Large intestine (tissue), 12 donors: Measurements from ENCODE around the gene SMPD3. TPM values are rescaled to one million over a fixed set of nuclear protein-coding genes. Genes with fewer than 3 reads are reported as not detected.
"Not testable (repeated sequence)": the region's sequence is repeated elsewhere in the genome, so short reads cannot be mapped to it uniquely, and the experiment has no call there.

Experiments
- DNase-seq, 2 donors: peaks; one replicate each; pipeline versions ENCODE4 v3.0.0 to v3.0.0-alpha.2; 2013
- H3K27ac ChIP-seq: one replicate; pipeline ENCODE4 v1.5.1; 2013; ENCODE audit warnings: low read length
- H3K27me3 ChIP-seq: 2 replicates; pipeline ENCODE4 v1.6.1; 2013; ENCODE audit warnings: low read length; ENCODE audit not compliant: control insufficient read depth, insufficient read depth
- H3K36me3 ChIP-seq: 2 replicates; pipeline ENCODE4 v1.6.1; 2013; ENCODE audit warnings: low read length; ENCODE audit not compliant: control insufficient read depth, insufficient read depth
- H3K4me1 ChIP-seq: one replicate; pipeline ENCODE4 v1.6.1; 2013; ENCODE audit warnings: low read length; ENCODE audit not compliant: control insufficient read depth, insufficient read depth
- H3K4me3 ChIP-seq: one replicate; pipeline ENCODE4 v1.5.1; 2013; ENCODE audit warnings: low read length
- H3K9me3 ChIP-seq: one replicate; pipeline ENCODE4 v1.6.1; 2013; ENCODE audit warnings: mild to moderate bottlenecking, low read depth, low read length, moderate library complexity; ENCODE audit not compliant: control insufficient read depth
- WGBS: methylation state at CpG from one replicate; pipeline ENCODE4 v1.1.5; 2013; ENCODE audit warnings: low lambda C conversion rate; ENCODE audit not compliant: insufficient coverage; 5-methylcytosine and 5-hydroxymethylcytosine counted together
- long read RNA-seq, 11 donors: transcript quantifications; one replicate each; lab custom pipeline, GENCODE V29; 2026
- polyA plus RNA-seq: library from polyadenylated mRNA; unstranded; fragments of 120-200 nt; gene quantifications from one replicate; pipeline ENCODE4 v1.2.1, GENCODE V29; 2013

SMPD3 gene
- polyA plus RNA-seq, result 49.4 TPM
- long read RNA-seq, donor 1, full-length matches to known transcripts, result 2 of 2 reads
- long read RNA-seq, donor 1, partial matches to known transcripts, result 0 of 2 reads
- long read RNA-seq, donor 1, other reads (novel, unspliced or antisense), result 0 of 2 reads
- long read RNA-seq, donor 2, partial matches to known transcripts, result 14 of 14 reads
- long read RNA-seq, donor 2, other reads (novel, unspliced or antisense), result 0 of 14 reads
- long read RNA-seq, donor 3, result 0 reads
- long read RNA-seq, donor 4, result 0 reads
- long read RNA-seq, donor 5, full-length matches to known transcripts, result 2 of 8 reads
- long read RNA-seq, donor 5, partial matches to known transcripts, result 6 of 8 reads
- long read RNA-seq, donor 5, other reads (novel, unspliced or antisense), result 0 of 8 reads
- long read RNA-seq, donor 6, partial matches to known transcripts, result 14 of 14 reads
- long read RNA-seq, donor 6, other reads (novel, unspliced or antisense), result 0 of 14 reads
- long read RNA-seq, donor 7, result 0 reads
- long read RNA-seq, donor 8, full-length matches to known transcripts, result 2 of 13 reads
- long read RNA-seq, donor 8, partial matches to known transcripts, result 11 of 13 reads
- long read RNA-seq, donor 8, other reads (novel, unspliced or antisense), result 0 of 13 reads
- long read RNA-seq, donor 9, partial matches to known transcripts, result 7 of 7 reads
- long read RNA-seq, donor 9, other reads (novel, unspliced or antisense), result 0 of 7 reads
- long read RNA-seq, donor 10, full-length matches to known transcripts, result 2 of 18 reads
- long read RNA-seq, donor 10, partial matches to known transcripts, result 16 of 18 reads
- long read RNA-seq, donor 10, other reads (novel, unspliced or antisense), result 0 of 18 reads
- long read RNA-seq, donor 11, partial matches to known transcripts, result 7 of 8 reads
- long read RNA-seq, donor 11, other reads (novel, unspliced or antisense), result 0 of 8 reads

DNA sequence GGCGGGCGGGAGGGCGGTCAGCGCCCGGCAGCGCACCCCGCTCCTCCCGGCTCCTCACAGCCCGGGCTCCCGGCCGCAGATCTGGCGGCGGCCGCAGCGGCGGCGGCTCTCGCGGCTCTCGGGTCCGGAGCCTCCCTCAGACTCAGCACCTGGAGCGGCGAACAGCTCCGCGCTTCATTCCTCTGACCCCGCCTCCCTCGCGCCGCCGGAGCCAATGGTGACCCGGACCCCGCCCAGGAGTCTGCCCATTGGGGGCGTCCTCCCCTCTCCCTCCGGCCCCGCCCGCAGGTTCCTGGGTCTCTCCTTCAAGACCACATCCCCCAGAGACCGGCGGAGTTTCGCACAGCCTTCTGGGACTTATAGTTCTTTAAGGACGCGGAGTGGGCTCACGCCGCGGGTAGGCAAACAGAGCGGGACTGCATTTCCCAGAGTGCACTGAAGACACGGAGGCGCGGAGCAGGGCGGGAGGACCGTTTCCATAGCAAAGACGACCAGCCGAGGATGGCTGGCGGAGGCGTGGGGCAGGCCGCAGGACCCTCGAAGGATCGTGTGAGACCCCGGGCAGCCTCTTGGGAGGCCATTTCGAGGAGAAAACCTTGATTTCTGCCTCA lies at the start of gene SMPD3:
SMPD3 (minus strand) TSS at position 149 of the 611 bp plus-strand sequence. CDS start 76,327 bp downstream, outside the sequence.
- Histone ChIP-seq H3K4me1 (peaks cover 9% of the 10 kb centered on the region), H3K27me3 (peaks cover 14% of the 10 kb centered on the region), H3K36me3 (no peaks in the 10 kb centered on the region), H3K4me3 (peak within 1 kb of the TSS; percentile 41), H3K9me3 (peaks cover 3% of the 10 kb centered on the region), H3K27ac (no peak within 1 kb of the TSS)
- DNase-seq, result peak; percentile 98 to 99
- no CpG with 5 or more reads among the region's 59 CpGs for WGBS

DNA sequence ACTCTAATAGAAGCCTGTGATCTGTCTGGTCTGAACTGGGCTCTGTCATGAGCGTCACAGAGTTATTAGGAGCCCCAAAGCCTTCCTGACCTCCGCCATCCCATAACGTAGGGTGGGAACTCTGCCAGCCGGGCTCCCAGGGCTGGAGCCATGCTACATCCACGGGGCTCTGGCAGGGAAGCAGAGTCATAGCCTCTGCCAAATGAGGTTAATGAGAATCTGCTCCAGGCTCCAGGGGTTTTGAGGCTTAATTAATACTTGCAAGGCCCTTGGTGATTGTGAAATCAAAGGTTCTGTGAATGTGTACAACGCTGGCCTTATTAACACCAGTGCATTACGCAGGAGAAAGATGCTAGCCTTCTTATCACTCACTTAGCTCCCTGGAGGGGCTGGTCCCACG lies 48.4 kb upstream of the SMPD3 start:
- Histone ChIP-seq H3K4me1 (peaks cover 24% of the 10 kb centered on the region), H3K27me3 (no peaks in the 10 kb centered on the region), H3K27ac (no peak overlapping the region), H3K36me3 (no peaks in the 10 kb centered on the region), H3K4me3 (no peak overlapping the region), H3K9me3 (peaks cover 6% of the 10 kb centered on the region)
- no CpG with 5 or more reads among the region's 8 CpGs for WGBS
- DNase-seq, result no peak

DNA sequence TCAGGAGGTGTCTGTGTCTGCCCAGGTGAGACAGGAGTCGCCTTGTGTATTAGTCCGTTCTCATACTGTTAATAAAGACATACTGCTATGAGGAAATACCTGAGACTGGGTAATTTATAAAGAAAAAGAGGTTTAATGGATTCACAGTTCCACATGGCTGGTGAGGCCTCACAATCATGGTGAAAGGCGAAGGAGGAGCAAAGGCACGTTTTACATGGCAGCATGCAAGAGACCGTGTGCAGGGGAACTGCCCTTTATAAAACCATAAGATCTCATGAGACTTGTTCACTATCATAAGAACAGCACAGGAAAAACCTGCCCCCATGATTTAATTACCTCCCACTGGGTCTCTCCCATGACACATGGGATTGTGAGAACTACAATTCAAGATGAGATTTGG lies 46.0 kb upstream of the SMPD3 start:
- peaks cover 46% of the 10 kb centered on the region for H3K4me1 ChIP-seq
- DNase-seq, H3K27ac ChIP-seq, H3K9me3 ChIP-seq, H3K4me3 ChIP-seq, H3K27me3 ChIP-seq, H3K36me3 ChIP-seq: not testable (repeated sequence)
- WGBS, result 100% methylated on average over 2 of the region's 5 CpGs

DNA sequence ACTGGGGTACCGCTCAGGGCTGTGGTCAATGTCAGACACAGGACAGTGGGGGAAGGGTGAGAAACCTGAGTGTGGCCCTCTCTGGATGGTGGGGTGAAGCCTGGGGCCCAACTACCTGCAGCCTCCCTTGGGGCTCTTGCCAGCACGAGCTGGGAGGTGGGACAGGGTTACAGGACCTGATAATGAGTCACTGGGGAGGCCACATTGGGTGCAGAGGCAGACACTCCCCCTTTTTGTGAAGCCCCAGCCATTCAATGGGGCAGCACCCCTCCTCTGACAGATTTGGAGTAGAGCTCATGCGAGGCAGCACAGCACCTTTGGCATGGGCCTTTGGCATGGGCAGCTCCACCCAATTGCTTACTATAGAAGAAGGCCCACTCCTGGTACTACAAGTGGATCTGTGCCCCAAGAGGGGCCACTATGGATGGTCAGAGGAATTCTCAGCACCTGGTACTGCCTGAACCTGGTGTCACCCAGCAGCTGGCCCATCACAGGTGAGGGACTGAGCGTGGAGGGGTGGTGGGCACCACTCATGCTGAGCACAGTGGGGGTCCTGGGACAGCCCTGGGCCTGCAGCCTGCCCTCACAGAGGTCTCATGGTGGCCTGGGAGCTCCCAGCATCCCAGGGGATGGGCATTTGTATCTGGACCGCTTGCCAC lies 45.2 kb upstream of the SMPD3 start:
- DNase-seq, result no peak
- WGBS, result no CpG with 5 or more reads among the region's 5 CpGs
- H3K4me3 ChIP-seq, result no peak overlapping the region
- H3K27me3 ChIP-seq, result no peaks in the 10 kb centered on the region
- H3K36me3 ChIP-seq, result no peaks in the 10 kb centered on the region
- peak overlapping the region; percentile 66 for H3K27ac ChIP-seq
- peaks cover 6% of the 10 kb centered on the region for H3K9me3 ChIP-seq
- peaks cover 46% of the 10 kb centered on the region for H3K4me1 ChIP-seq

DNA sequence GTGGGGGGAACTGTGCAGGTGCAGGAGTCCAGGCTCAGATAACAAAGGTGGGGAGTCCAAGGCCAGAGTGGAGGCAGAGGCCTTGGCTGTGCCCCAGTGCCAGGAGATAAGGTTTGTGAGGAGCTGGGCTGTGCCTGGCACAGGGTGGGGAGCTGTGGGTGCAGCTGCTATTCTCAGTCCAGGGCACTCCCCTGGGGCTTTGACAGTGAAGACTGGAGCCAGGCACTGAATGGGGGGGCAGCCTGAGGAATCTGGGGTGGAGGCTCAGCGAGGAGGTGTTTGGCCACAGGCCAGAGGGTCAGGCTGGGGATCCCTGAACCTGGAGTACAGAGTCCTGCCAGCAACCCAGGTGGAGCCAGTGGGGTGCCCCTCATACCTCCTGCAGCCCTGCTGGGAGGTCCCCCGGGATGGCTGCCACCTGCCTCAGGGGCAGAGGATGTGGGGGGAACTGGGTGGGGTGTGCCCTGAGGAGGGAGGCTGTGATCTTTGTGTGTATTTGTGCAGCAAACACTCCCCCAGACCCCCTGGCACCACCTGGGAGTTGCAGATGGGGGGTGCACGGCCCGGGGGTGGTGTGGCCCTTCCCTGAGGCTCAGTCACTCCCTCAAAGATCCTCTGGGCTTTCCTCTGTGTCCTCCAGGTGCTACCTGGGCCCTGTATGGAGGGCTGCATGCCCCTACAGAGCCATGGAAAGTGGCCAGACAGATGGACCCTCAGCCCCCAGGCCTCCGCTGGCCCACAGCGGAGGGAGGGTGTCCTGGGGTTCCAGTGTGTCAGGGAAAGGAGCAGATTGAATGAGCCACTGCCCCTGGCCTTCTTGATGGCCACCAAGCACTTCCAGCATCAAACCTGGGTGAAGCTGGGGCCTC lies 44.5 kb upstream of the SMPD3 start:
- Histone ChIP-seq H3K4me3 (no peak overlapping the region), H3K4me1 (peaks cover 46% of the 10 kb centered on the region), H3K27me3 (no peaks in the 10 kb centered on the region), H3K36me3 (no peaks in the 10 kb centered on the region), H3K9me3 (peaks cover 6% of the 10 kb centered on the region), H3K27ac (peak overlapping the region; percentile 66)
- peak; percentile 84 to 91 for DNase-seq
- no CpG with 5 or more reads among the region's 6 CpGs for WGBS

DNA sequence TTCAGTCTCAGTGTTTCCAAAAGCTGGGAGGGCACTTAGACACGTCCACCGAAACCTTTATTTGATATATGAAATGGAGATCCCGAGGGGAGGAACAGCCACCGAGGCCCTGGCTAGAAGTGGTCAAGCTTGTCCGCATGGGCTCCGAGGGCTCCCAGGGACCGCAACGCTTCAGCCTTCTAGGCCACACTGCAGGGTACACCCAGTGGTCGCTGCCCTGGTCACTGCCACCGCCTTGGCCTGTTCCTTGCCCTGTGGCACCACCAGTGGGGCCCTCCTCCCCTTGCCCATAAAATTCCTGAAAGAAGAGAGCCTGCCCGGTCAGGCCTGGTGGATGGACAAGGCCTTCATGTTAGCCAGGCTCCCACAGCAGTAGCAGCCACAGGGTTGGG lies 43.8 kb upstream of the SMPD3 start:
- peaks cover 6% of the 10 kb centered on the region for H3K9me3 ChIP-seq
- no CpG with 5 or more reads among the region's 11 CpGs for WGBS
- no peak for DNase-seq

DNA sequence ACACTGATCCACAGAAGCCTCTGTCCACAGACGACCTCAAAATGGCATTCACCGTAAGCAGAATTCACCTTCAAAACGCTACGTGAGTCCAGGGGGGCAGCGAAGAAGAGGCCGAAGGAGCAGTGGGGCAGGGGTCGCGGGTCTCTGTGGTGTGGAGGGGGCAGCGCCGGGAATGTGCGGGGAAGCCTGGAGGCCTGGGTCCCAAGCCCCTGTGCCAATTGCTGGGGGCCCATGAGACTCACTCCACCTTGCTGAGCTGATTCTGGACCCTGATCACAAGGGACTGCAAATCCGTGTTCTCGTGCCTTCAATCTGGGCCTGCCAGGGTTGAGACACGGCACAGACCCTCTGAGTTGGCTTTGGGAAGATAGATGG lies 43.3 kb upstream of the SMPD3 start:
- H3K4me1 ChIP-seq, result peaks cover 57% of the 10 kb centered on the region
- no peak for DNase-seq
- H3K27me3 ChIP-seq, result no peaks in the 10 kb centered on the region
- peak overlapping the region; percentile 66 for H3K27ac ChIP-seq
- H3K36me3 ChIP-seq, result no peaks in the 10 kb centered on the region
- WGBS, result no CpG with 5 or more reads among the region's 14 CpGs
- H3K9me3 ChIP-seq, result peaks cover 6% of the 10 kb centered on the region
- H3K4me3 ChIP-seq, result no peak overlapping the region

More for the DNA sequence above, 43.8 kb upstream of the SMPD3 start:
- H3K4me3 ChIP-seq, result no peak overlapping the region
- no peaks in the 10 kb centered on the region for H3K36me3 ChIP-seq
- no peaks in the 10 kb centered on the region for H3K27me3 ChIP-seq
- peak overlapping the region; percentile 66 for H3K27ac ChIP-seq
- peaks cover 51% of the 10 kb centered on the region for H3K4me1 ChIP-seq

DNA sequence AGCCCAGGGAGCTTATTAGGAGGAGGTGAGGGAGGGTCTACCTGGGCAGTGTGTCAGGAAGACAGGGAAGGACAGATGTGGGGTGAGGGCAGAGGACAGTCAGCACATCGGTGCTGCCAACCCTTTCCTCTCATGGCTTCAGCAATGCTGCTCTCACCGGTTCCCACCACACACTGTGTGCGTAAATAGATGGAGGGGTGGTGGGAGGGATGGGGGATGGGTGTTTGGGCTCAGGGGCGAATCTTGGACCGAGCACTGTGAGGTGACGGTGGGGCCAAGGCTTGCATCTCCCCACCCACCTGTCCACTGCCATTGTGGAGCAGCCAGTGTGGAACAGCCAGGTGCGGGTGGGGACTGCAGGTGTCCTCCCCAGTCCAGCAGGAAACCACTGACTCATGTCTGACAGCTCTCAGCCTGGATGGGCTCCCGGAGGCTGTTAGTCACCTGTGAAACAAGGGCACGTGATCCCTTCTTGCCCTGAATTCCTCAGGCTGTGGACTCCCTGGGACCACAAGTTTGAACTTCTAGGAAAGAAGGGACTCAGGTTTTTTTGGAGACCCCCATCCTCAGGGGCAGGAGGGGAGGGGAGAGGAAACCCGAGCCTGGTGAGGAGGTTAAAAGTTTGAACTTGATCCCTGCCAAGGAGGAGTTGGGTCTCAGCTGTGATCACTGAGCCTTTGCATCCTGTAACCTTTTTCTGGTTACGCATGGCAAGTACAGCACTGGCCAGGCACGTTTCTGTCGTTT lies 42.7 kb upstream of the SMPD3 start:
- Histone ChIP-seq H3K36me3 (no peaks in the 10 kb centered on the region), H3K4me3 (no peak overlapping the region), H3K27me3 (no peaks in the 10 kb centered on the region), H3K4me1 (peaks cover 60% of the 10 kb centered on the region), H3K9me3 (peaks cover 6% of the 10 kb centered on the region), H3K27ac (peak overlapping the region; percentile 66)
- DNase-seq, result peak; percentile 85 to 90
- WGBS, result no CpG with 5 or more reads among the region's 13 CpGs

DNA sequence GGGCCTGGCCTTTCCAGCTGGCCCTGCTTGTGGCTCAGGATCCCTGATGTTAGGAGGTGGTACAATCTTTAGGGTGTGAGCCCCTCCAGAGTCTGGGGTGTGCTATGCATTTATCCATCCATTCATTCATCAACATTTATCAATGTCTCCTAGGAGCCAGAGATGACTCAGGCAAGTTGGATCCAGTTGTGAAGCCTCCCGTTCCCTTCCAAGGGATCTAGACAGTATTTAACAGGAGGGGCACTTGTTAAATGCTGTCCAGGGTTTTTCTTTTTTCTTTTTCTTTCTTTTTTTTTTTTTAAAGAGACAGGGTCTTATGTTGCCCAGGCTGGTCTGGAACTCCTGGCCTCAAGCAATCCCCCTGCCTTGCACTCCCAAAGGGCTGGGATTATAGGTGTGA lies 42.0 kb upstream of the SMPD3 start:
- H3K27ac ChIP-seq, result peak overlapping the region; percentile 66
- H3K27me3 ChIP-seq, result no peaks in the 10 kb centered on the region
- H3K4me1 ChIP-seq, result peaks cover 60% of the 10 kb centered on the region
- peaks cover 6% of the 10 kb centered on the region for H3K9me3 ChIP-seq
- 43% methylated on average over 1 of the region's 1 CpG for WGBS
- no peaks in the 10 kb centered on the region for H3K36me3 ChIP-seq
- peak in 1 of 2 donors; percentile 22 for DNase-seq
- H3K4me3 ChIP-seq, result no peak overlapping the region
